ENCODE measurements around the gene RNF5.

DNA sequence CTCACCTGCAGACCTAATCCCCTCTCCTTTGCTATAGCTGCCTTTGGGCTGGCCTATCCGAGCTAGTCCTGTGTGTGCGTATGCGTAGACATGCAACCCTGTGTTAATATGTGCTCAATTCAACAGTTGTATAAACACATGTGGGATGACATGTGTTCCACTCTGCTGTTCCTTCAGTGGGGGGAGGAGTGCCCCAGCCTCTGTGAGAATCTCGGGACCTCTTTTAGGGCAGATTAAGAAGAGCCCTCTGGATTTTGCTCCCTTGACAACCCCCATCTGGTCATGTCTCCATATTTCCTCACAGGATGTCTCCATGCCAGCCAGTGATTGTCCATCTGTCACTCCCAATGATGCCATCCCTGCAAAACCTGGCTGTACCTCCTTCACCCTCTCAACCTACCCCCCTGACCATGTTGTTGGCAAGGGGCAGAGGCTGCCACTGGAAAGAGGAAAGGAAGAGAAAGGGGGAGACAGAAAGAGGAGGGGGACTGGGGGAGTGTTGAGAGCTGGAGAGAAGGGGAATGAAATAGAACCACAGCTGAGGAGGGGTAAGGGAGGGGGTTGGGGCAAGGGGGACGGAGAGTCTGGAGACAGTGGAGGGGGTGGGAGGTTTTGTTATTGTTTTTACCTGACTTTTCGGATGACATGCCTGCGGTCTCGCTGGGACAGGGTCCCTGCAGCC, 26.9 kb upstream of the RNF5 start:
- TF ChIP-seq POLR2A (IDR thresholded peaks at IDR 0.05) = no peak
- TF ChIP-seq, protein P1, sequence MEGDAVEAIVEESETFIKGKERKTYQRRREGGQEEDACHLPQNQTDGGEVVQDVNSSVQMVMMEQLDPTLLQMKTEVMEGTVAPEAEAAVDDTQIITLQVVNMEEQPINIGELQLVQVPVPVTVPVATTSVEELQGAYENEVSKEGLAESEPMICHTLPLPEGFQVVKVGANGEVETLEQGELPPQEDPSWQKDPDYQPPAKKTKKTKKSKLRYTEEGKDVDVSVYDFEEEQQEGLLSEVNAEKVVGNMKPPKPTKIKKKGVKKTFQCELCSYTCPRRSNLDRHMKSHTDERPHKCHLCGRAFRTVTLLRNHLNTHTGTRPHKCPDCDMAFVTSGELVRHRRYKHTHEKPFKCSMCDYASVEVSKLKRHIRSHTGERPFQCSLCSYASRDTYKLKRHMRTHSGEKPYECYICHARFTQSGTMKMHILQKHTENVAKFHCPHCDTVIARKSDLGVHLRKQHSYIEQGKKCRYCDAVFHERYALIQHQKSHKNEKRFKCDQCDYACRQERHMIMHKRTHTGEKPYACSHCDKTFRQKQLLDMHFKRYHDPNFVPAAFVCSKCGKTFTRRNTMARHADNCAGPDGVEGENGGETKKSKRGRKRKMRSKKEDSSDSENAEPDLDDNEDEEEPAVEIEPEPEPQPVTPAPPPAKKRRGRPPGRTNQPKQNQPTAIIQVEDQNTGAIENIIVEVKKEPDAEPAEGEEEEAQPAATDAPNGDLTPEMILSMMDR (IDR thresholded peaks at IDR 0.05) = no peak

Measured in gastroesophageal sphincter (tissue), 3 donors.